ENCODE measurements around the gene LEPR.

LEPR gene

GRCh38 chr1:65440322-65440900, 19.9 kb downstream of the LEPR start:
- TF ChIP-seq, protein P1, sequence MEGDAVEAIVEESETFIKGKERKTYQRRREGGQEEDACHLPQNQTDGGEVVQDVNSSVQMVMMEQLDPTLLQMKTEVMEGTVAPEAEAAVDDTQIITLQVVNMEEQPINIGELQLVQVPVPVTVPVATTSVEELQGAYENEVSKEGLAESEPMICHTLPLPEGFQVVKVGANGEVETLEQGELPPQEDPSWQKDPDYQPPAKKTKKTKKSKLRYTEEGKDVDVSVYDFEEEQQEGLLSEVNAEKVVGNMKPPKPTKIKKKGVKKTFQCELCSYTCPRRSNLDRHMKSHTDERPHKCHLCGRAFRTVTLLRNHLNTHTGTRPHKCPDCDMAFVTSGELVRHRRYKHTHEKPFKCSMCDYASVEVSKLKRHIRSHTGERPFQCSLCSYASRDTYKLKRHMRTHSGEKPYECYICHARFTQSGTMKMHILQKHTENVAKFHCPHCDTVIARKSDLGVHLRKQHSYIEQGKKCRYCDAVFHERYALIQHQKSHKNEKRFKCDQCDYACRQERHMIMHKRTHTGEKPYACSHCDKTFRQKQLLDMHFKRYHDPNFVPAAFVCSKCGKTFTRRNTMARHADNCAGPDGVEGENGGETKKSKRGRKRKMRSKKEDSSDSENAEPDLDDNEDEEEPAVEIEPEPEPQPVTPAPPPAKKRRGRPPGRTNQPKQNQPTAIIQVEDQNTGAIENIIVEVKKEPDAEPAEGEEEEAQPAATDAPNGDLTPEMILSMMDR (IDR thresholded peaks at IDR 0.05; ENCODE audit: control insufficient read depth, insufficient read depth, low read depth, low read length, missing control alignments): no peak
- H3K4me3 ChIP-seq (ENCODE audit: control insufficient read depth, low read depth, low read length): no peak overlapping the region
- DNase-seq (ENCODE audit: low read depth): no peak

GRCh38 chr1:65440915-65441314, 20.4 kb downstream of the LEPR start:
- no peak for DNase-seq (ENCODE audit: low read depth)
- TF ChIP-seq, protein P1 (IDR thresholded peaks at IDR 0.05; ENCODE audit: control insufficient read depth, insufficient read depth, low read depth, low read length, missing control alignments): no peak
- no peak overlapping the region for H3K4me3 ChIP-seq (ENCODE audit: control insufficient read depth, low read depth, low read length)

DNA sequence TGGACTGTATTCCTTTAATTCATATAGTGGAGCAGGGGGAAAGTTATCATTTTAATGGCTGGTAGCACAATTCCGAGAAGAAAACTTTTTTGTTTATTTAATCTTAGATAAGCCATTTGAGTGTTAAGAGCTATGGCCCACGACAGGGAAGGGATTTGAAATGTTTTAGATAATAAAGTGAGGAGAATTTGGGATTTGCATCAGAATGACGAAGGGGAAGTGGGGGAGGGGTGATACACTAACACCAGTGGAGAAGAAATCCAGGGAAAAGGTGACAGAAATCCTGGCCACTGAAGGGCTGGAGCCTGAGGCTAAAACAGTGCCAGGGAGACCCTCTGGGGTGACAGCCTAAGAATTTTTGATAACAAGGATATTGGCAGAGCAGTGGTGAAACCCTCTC, 21.0 kb downstream of the LEPR start:
- H3K4me3 ChIP-seq (ENCODE audit: control insufficient read depth, low read depth, low read length): no peak overlapping the region
- no peak for DNase-seq (ENCODE audit: low read depth)
- TF ChIP-seq, protein P1 (IDR thresholded peaks at IDR 0.05; ENCODE audit: control insufficient read depth, insufficient read depth, low read depth, low read length, missing control alignments): no peak

DNA sequence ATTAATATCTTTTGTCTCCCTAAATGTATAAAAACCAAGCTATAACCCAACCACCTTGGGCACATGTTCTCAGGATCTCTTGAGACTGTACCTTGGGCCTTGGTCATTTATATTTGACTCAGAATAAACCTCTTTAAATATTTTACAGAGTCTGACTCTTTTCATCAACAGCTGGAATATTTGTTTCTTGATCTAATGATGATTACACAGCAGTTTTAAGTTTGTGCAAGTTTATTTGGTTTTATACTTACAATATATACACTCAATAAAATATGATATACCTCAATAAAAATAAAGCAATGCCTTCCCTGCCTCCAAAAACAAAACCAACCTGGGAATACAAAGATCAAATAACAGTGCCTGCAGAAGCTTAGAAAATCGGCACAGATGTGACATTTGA, 22.0 kb downstream of the LEPR start:
- no peak overlapping the region for H3K4me3 ChIP-seq (ENCODE audit: control insufficient read depth, low read depth, low read length)
- TF ChIP-seq, protein P1 (IDR thresholded peaks at IDR 0.05; ENCODE audit: control insufficient read depth, insufficient read depth, low read depth, low read length, missing control alignments): no peak

DNA sequence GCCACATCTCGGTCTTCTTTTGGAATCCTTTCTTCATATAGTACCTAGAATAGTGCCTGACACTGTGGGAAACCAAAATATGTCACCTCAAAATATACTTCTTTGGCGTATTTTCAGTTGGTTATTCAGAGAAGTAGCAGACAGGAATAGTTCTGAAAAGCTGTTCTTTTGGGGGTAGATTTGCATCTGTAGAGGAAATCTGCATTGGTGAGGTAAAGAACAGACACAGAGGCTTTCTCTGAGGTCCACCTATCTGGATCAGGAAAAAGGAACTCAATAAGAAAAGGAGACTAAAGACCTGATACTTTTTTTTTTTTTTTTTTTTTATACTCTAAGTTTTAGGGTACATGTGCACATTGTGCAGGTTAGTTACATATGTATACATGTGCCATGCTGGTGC, 23.2 kb downstream of the LEPR start:
- TF ChIP-seq, protein P1 (IDR thresholded peaks at IDR 0.05; ENCODE audit: control insufficient read depth, insufficient read depth, low read depth, low read length, missing control alignments): no peak

More for the DNA sequence above, 22.0 kb downstream of the LEPR start:
- no peak for DNase-seq (ENCODE audit: low read depth)

DNA sequence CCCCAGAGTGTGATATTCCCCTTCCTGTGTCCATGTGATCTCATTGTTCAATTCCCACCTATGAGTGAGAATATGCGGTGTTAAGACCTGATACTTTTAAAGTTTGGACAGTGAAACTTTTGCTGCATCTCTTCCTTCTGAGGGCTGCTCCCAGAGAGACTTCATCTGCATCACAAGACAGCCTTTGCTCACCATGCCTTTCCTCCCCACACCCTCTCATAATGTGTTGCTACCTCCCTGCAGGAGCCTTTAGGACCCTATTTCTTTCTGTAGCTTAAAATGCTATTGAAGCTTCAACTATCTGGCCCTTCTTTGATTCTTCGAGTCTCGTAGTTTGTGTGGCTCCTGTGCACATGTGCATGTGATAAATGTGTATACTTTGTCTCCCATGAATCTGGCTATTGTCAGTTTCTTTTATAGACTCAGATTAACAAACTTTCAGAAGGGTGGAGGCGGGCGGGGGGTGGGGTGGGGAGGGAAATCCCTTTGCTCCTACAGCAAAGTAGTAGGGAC, 23.7 kb downstream of the LEPR start:
- TF ChIP-seq, protein P1 (IDR thresholded peaks at IDR 0.05; ENCODE audit: control insufficient read depth, insufficient read depth, low read depth, low read length, missing control alignments): no peak
- no peak overlapping the region for H3K4me3 ChIP-seq (ENCODE audit: control insufficient read depth, low read depth, low read length)
- no peak for DNase-seq (ENCODE audit: low read depth)

More for the DNA sequence above, 23.2 kb downstream of the LEPR start:
- DNase-seq (ENCODE audit: low read depth): no peak
- H3K4me3 ChIP-seq (ENCODE audit: control insufficient read depth, low read depth, low read length): no peak overlapping the region
